Smooth muscle cell of bladder (primary cell): ENCODE results near the gene TBXAS1. TPM values are rescaled to one million over a fixed set of nuclear protein-coding genes. Genes with fewer than 3 reads are reported as not detected.

Experiments
- total RNA-seq: library from RNA; depleted of rRNA; stranded (reverse); fragments of >200 nt; gene quantifications from 2 replicates; pipeline ENCODE4 v1.2.3, GENCODE V29; 2014

The TBXAS1 gene
- 0.92 and 3.7 TPM in 2 replicates for total RNA-seq

GRCh38 chr7:139829025-139829774, at the start of gene TBXAS1:
TBXAS1 (plus strand) TSS chr7:139829264; CDS start chr7:139829391, 127 bp downstream.

GRCh38 chr7:140062528-140063299, 233.7 kb downstream of the TBXAS1 start, which contains the start of gene PARP12:
PARP12 (minus strand) TSS chr7:140062951; CDS start chr7:140062847, 104 bp downstream.

Other genes with a start within 250 kb of the TBXAS1 start
- 5.4 and 6.6 TPM in 2 replicates for gene HIPK2, start 51.3 kb upstream of the TBXAS1 start, total RNA-seq
- gene PARP12, start 233.7 kb downstream of the TBXAS1 start, total RNA-seq: 9.1 and 10.2 TPM in 2 replicates